NCI-H1105 (cell line): ENCODE measurements around the gene GRIN2A.

Source experiments
- DNase-seq: peaks from one replicate; lab custom pipeline; 2025; lab: John Stamatoyannopoulos, UW

Gene GRIN2A

GRCh38 chr16:10085078-10085798 is 97.0 kb downstream of the GRIN2A start:
- DNase-seq = no peak

DNA sequence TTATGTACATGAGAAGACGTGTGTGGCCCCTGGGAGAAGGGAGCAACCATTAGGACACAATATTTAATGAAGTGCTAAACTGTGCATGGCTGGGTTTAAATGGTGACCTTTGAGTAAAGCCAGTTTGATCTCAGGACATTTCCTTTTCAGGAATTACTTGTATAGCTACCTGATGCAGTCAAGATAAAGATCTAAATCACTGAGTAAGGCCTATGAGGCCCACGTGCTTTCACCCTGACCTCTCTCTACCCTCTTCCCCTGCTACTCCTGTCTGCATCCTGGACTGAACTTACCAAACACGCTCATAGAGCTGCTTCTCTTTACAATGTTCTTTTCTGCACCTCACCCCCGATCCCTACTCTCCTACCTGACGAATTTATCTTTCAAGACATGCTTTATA is 98.9 kb downstream of the GRIN2A start:
- no peak for DNase-seq

GRCh38 chr16:10081201-10081940 is 100.9 kb downstream of the GRIN2A start:
- DNase-seq = no peak

- no peak for DNase-seq
These were observed 102.0 kb downstream of the GRIN2A start for GRCh38 chr16:10080051-10080772.

- DNase-seq = no peak
These were observed 103.7 kb downstream of the GRIN2A start for GRCh38 chr16:10078541-10078949.

GRCh38 chr16:10077861-10078260 is 104.4 kb downstream of the GRIN2A start:
- no peak for DNase-seq

DNA sequence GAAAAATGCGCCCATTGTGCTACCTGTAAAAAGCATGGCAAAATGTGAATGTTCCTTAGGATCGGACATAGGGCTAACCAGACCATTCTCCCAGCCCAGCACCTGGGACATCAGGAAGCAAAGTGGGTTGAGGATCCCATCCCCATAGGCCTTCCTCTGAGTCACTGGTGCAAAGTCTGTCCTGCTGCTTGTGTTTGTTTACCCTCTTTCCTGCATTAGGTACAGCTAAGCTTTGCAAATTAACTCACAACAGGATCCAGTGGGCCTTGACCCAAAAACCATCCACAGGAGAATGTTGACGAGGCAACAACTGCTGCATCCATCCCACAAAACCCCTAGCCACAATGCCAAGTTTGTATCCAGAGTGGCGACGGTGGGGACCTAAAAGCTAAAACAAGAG is 106.2 kb downstream of the GRIN2A start:
- DNase-seq = no peak

GRCh38 chr16:10070591-10070990 is 111.6 kb downstream of the GRIN2A start:
- no peak for DNase-seq

GRCh38 chr16:10069374-10069773 is 112.9 kb downstream of the GRIN2A start:
- no peak for DNase-seq

- no peak for DNase-seq
These were observed 114.4 kb downstream of the GRIN2A start for GRCh38 chr16:10067835-10068234.

- DNase-seq = no peak
These were observed 114.8 kb downstream of the GRIN2A start for GRCh38 chr16:10067406-10067805.

DNA sequence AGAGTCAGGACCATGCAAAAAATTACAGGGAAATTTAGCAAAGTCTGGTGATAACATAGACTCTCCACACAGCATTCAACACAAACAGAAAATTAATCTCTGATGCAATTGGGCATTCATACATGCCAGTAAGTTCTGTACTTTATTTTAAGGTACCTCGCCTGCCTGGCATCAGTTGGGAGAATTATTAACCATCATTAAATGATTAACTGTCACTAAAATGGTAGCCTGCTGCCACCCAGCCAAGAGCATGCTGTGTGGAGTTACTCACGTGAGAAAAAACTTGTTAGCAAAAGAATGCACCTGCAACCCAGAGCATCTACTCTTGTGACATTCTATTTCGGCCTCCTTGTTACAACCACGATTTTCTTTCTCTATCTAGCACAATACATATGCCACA is 117.2 kb downstream of the GRIN2A start:
- DNase-seq = no peak

DNA sequence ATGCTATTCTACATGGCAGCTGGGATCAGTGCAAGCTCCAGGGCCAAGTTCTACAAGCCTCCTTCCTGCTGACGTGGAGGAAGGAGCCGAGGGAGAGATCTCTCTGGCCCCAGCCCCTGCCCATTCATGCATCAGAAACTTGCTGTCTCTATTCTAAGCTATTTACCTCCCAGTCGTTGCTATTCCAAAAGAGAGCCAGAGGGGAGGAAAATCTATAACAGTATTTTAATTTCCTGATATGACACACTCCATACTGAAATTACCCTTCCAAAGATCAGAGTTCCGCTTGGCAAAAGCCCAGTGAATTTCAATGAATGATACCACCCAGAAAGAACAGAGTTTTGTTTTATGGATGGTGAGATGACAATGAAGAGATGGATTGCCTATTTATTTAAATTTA is 133.4 kb downstream of the GRIN2A start:
- DNase-seq = no peak

DNA sequence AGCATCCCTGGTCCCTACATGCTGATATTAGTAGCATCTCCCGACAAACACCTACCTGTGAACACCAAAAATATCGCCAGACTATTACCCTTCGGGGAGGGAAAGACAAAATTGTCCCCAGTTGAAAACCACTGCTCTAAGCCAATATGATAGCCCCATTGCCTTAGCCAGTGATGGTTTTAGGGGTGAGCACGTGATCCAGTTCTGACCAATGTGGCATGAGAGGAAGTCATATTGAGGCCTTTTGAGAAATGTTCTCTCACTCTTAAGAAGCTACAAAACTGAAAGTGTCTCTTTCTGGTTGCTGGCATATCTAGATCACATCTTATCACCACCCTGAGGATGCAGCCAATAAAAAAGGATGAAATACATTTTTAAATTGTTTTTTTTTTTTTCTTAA is 136.3 kb downstream of the GRIN2A start:
- no peak for DNase-seq

DNA sequence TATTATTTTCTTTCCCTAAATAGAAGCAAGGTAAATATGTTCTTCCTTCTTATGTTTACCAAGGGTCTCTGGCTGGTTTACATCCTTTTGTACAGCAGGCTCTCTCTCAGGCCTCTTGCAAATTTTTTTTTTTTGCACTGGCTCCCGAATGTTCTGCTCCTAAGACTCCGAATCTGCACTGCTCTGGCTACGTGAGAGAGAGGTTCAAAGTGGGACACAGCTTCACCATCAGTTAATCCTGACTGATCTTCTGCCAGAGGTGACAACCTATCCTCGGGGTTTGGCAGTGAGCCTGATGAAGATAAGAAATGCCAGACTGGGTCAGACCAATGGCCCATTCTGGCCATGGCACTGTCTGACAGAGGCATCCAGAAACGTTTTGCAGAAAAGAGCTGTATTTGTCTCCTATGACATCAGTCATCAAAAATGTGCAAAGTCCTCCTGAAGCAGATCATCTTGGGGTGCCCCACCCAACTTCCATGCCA is 136.9 kb downstream of the GRIN2A start:
- no peak for DNase-seq

GRCh38 chr16:10040136-10041080 is 141.8 kb downstream of the GRIN2A start:
- no peak for DNase-seq

GRCh38 chr16:10039220-10040096 is 142.8 kb downstream of the GRIN2A start:
- DNase-seq = no peak

- DNase-seq = no peak
These were observed 144.5 kb downstream of the GRIN2A start for GRCh38 chr16:10037751-10038150.

DNA sequence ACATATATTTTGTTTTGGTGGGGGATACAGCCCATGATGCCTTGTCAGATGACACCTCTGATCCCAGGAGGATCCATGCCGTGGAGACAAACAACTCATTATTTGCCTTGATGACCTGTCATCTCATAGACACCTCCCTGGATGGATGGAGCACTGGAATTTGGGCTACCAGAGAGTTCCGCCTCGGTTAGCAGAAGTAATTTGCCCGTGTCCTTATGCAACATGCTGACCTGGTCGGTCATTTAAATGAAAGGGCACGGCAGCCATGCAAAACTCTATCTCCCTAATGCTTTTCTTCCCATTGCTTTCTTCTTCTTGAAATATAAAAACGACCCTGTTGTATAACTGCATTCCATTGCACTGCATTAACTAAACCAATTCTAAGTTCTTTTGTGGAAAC is 145.3 kb downstream of the GRIN2A start:
- no peak for DNase-seq

- no peak for DNase-seq
These were observed 148.7 kb downstream of the GRIN2A start for GRCh38 chr16:10033556-10033955.

GRCh38 chr16:10031955-10032354 is 150.3 kb downstream of the GRIN2A start:
- no peak for DNase-seq
